ENCODE data around the gene SPRY4. TPM values are rescaled to one million over a fixed set of nuclear protein-coding genes. Genes with fewer than 3 reads are reported as not detected.

SPRY4 gene
- total RNA-seq, 1 experiment from 2014 or later: 140 TPM

GRCh38 chr5:142356716-142357468, 32.1 kb upstream of the SPRY4 start (continued):
- TF ChIP-seq NR3C1 (CRISPR knock-in tag; conservative IDR thresholded peaks at IDR 0.05; ENCODE audit: low read depth) (no peak), SMAD3 (CRISPR knock-in tag; IDR thresholded peaks at IDR 0.05; ENCODE audit: borderline replicate concordance) (no peak), CREM (CRISPR knock-in tag; IDR thresholded peaks at IDR 0.05) (peak; percentile 5; the same call in 1 of the 2 replicates), ATF6 (CRISPR knock-in tag; IDR thresholded peaks at IDR 0.05) (no peak), NR1H2 (CRISPR knock-in tag; IDR thresholded peaks at IDR 0.05) (no peak), ZBTB43 (CRISPR knock-in tag; IDR thresholded peaks at IDR 0.05) (peak; percentile 11; the same call in 1 of the 2 replicates), ZNF232 (CRISPR knock-in tag; IDR thresholded peaks at IDR 0.05) (peak; percentile 28; the same call in 1 of the 2 replicates), ZNF219 (CRISPR knock-in tag; IDR thresholded peaks at IDR 0.05; ENCODE audit: borderline replicate concordance) (no peak), ZNF423 (CRISPR knock-in tag; IDR thresholded peaks at IDR 0.05) (peak; percentile 100), CTCF (IDR thresholded peaks at IDR 0.05) (no peak), ESRRA (CRISPR knock-in tag; IDR thresholded peaks at IDR 0.05; ENCODE audit: borderline replicate concordance) (0 out of 2 replicates have a peak, but pooled peaks have one; percentile 41), GABPB1 (CRISPR knock-in tag; IDR thresholded peaks at IDR 0.05) (no peak; the same call in 1 of the 2 replicates), FOXK1 (CRISPR knock-in tag; IDR thresholded peaks at IDR 0.05) (peak; percentile 65; the same call in 1 of the 2 replicates), MYBL2 (CRISPR knock-in tag; IDR thresholded peaks at IDR 0.05) (peak; percentile 58; the same call in 1 of the 2 replicates), TEAD4 (CRISPR knock-in tag; IDR thresholded peaks at IDR 0.05) (no peak), ATF1 (CRISPR knock-in tag; IDR thresholded peaks at IDR 0.05) (no peak), KAT7 (CRISPR knock-in tag; IDR thresholded peaks at IDR 0.05; ENCODE audit: borderline replicate concordance) (no peak), FOXP4 (CRISPR knock-in tag; IDR thresholded peaks at IDR 0.05) (peak; percentile 89), ZNF396 (CRISPR knock-in tag; IDR thresholded peaks at IDR 0.05; ENCODE audit: borderline replicate concordance) (no peak), E2F1 (CRISPR knock-in tag; IDR thresholded peaks at IDR 0.05) (no peak), USF2 (CRISPR knock-in tag; IDR thresholded peaks at IDR 0.05) (no peak), ZNF263 (CRISPR knock-in tag; IDR thresholded peaks at IDR 0.05; ENCODE audit: low read depth) (0 out of 2 replicates have a peak, but pooled peaks have one; percentile 10), ERG (CRISPR knock-in tag; IDR thresholded peaks at IDR 0.05) (0 out of 2 replicates have a peak, but pooled peaks have one; percentile 64), TCF7 (CRISPR knock-in tag; IDR thresholded peaks at IDR 0.05; ENCODE audit: low read depth) (no peak), SP1 (CRISPR knock-in tag; conservative IDR thresholded peaks at IDR 0.05) (peak; percentile 40), NFE2L1 (CRISPR knock-in tag; IDR thresholded peaks at IDR 0.05) (0 out of 2 replicates have a peak, but pooled peaks have one; percentile 10)
- TF ChIP-seq, protein P1, sequence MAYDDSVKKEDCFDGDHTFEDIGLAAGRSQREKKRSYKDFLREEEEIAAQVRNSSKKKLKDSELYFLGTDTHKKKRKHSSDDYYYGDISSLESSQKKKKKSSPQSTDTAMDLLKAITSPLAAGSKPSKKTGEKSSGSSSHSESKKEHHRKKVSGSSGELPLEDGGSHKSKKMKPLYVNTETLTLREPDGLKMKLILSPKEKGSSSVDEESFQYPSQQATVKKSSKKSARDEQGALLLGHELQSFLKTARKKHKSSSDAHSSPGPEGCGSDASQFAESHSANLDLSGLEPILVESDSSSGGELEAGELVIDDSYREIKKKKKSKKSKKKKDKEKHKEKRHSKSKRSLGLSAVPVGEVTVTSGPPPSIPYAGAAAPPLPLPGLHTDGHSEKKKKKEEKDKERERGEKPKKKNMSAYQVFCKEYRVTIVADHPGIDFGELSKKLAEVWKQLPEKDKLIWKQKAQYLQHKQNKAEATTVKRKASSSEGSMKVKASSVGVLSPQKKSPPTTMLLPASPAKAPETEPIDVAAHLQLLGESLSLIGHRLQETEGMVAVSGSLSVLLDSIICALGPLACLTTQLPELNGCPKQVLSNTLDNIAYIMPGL (CRISPR knock-in tag; IDR thresholded peaks at IDR 0.05): peak; percentile 54; the same call in 1 of the 2 replicates

Measured in WTC11 (cell line).